Endothelial cell of umbilical vein (primary cell): ENCODE data around the gene RTN4R. TPM values are rescaled to one million over a fixed set of nuclear protein-coding genes. Genes with fewer than 3 reads are reported as not detected.

Experiments used
- BruUV-seq: library from RNA; stranded (reverse); fragments of 400-500 nt; replicated peaks from 2 replicates; lab custom pipeline; 2021; lab: Mats Ljungman, UMichigan
- CTCF ChIA-PET: fragments of 300-600, 350-600 bp; sonication (Branson Sonifier 250); formaldehyde crosslinking; loops from one replicate; lab custom pipeline; 2021; ENCODE audit warnings: antibody characterized with exemption, inconsistent platforms; lab: Charles Lee
- POLR2A ChIA-PET: fragments of 300-600, 350-600 bp; sonication (Branson Sonifier 250); formaldehyde crosslinking; loops from one replicate; lab custom pipeline; 2021; ENCODE audit warnings: antibody characterized with exemption, inconsistent platforms; lab: Charles Lee
- DNase-seq: peaks from one replicate; pipeline ENCODE4 v3.0.0-alpha.2; 2011; ENCODE audit warnings: low read depth, low spot score
- FAIRE-seq: peaks from 2 replicates; lab custom pipeline; 2011; peaks lifted over from hg19 to GRCh38; lab: Jason Lieb, UNC
- H2AFZ ChIP-seq: 2 replicates; pipeline ENCODE4 v1.6.0; 2012; ENCODE audit warnings: low read depth, low read length, control low read depth, inconsistent platforms
- H3K27ac ChIP-seq: 2 replicates; pipeline ENCODE4 v1.5.1; 2011; ENCODE audit warnings: low read depth, mild to moderate bottlenecking, control low read depth, low read length, moderate library complexity; ENCODE audit not compliant: insufficient read depth
- H3K27me3 ChIP-seq, 2 experiments: 2 replicates each; pipeline versions ENCODE4 v1.6.0 to v1.6.1; 2011; ENCODE audit warnings: low read length in 2 of 2, mixed read lengths in 1 of 2; ENCODE audit not compliant: control insufficient read depth in 2 of 2, insufficient read depth in 2 of 2
- H3K36me3 ChIP-seq, 2 experiments: 2 replicates in 1 of 2; 3 replicates in 1 of 2; pipeline ENCODE4 v1.5.1; 2011; ENCODE audit warnings: low read length in 2 of 2, mild to moderate bottlenecking in 1 of 2, moderate library complexity in 1 of 2; ENCODE audit not compliant: control insufficient read depth in 2 of 2, insufficient read depth in 2 of 2; ENCODE audit errors: extremely low read depth in 1 of 2
- H3K4me1 ChIP-seq: 3 replicates; pipeline ENCODE4 v1.5.1; 2011; ENCODE audit warnings: mild to moderate bottlenecking, low read length; ENCODE audit not compliant: control insufficient read depth, insufficient read depth; ENCODE audit errors: extremely low read depth
- H3K4me2 ChIP-seq: 2 replicates; pipeline ENCODE4 v1.6.1; 2011; ENCODE audit warnings: low read length, control low read depth, mixed read lengths; ENCODE audit not compliant: insufficient read depth
- H3K4me3 ChIP-seq, 3 experiments: fragments of 200-600 bp in 1 of 3; sonication (generic), shearing (Covaris generic) in 1 of 3; replicated peaks in 1 of 3; 2 replicates each; pipeline ENCODE4 v1.5.1; 2011 to 2016; ENCODE audit warnings: control low read depth in 3 of 3, low read length in 3 of 3, mild to moderate bottlenecking in 2 of 3, inconsistent platforms in 1 of 3, low read depth in 1 of 3, moderate library complexity in 1 of 3; ENCODE audit not compliant: insufficient read depth in 1 of 3
- H3K79me2 ChIP-seq: 2 replicates; pipeline ENCODE4 v1.6.0; 2012; ENCODE audit warnings: low read length, inconsistent platforms; ENCODE audit not compliant: control insufficient read depth, insufficient read depth
- H3K9ac ChIP-seq: replicated peaks from 2 replicates; pipeline ENCODE3; 2011; ENCODE audit warnings: low read length, control low read depth; ENCODE audit not compliant: insufficient read depth; ENCODE audit errors: extremely low read depth
- H3K9me1 ChIP-seq: replicated peaks from 3 replicates; pipeline ENCODE4 v1.6.0; 2011; ENCODE audit warnings: mild to moderate bottlenecking, low read length; ENCODE audit not compliant: control insufficient read depth, insufficient read depth; ENCODE audit errors: extremely low read depth
- H3K9me3 ChIP-seq: replicated peaks from 2 replicates; pipeline ENCODE4 v1.5.1; 2012; ENCODE audit warnings: low read length, inconsistent platforms; ENCODE audit not compliant: control insufficient read depth, insufficient read depth
- H4K20me1 ChIP-seq: replicated peaks from 2 replicates; pipeline ENCODE3; 2011; ENCODE audit warnings: mild to moderate bottlenecking, low read length; ENCODE audit not compliant: control insufficient read depth, insufficient read depth; ENCODE audit errors: extremely low read depth
- CTCF ChIP-seq, 2 donors: IDR thresholded peaks; 1 replicate in 1 of 2; 2 replicates in 1 of 2; pipeline ENCODE4 v1.5.1; 2011; ENCODE audit warnings: low read length in 2 of 2, mild to moderate bottlenecking in 2 of 2, moderate library complexity in 2 of 2, control low read depth in 1 of 2, inconsistent platforms in 1 of 2, low read depth in 1 of 2; ENCODE audit not compliant: insufficient read depth in 1 of 2; ENCODE audit errors: extremely low read depth in 1 of 2
- EZH2 ChIP-seq: IDR thresholded peaks from 2 replicates; pipeline ENCODE4 v1.6.1; 2012; ENCODE audit warnings: borderline replicate concordance, low read depth, mild to moderate bottlenecking, moderate library complexity, low read length, inconsistent platforms; ENCODE audit not compliant: severe bottlenecking
- FOS ChIP-seq: IDR thresholded peaks from 2 replicates; pipeline ENCODE4 v1.6.1; 2011; ENCODE audit warnings: mild to moderate bottlenecking, low read length, moderate library complexity, borderline replicate concordance; ENCODE audit not compliant: insufficient read depth
- GATA2 ChIP-seq: IDR thresholded peaks from 2 replicates; pipeline ENCODE4 v1.7.0; 2011; ENCODE audit warnings: low read depth, mild to moderate bottlenecking, moderate library complexity, mixed read lengths, low read length; ENCODE audit not compliant: insufficient read length, insufficient read depth
- JUN ChIP-seq: IDR thresholded peaks from 2 replicates; pipeline ENCODE4 v1.6.1; 2011; ENCODE audit warnings: borderline replicate concordance, low read depth; ENCODE audit not compliant: insufficient read length, insufficient read depth
- MAX ChIP-seq: IDR thresholded peaks from 2 replicates; pipeline ENCODE4 v1.6.1; 2011; ENCODE audit not compliant: insufficient read depth, insufficient read length
- MYC ChIP-seq: IDR thresholded peaks from one replicate; pipeline ENCODE4 v1.6.1; 2011; ENCODE audit warnings: mild to moderate bottlenecking, low read depth, low read length
- POLR2A ChIP-seq: IDR thresholded peaks from 2 replicates; pipeline ENCODE4 v1.6.1; 2012; ENCODE audit warnings: low read depth, mild to moderate bottlenecking, control low read depth, low read length
- POLR2AphosphoS5 ChIP-seq: IDR thresholded peaks from 2 replicates; pipeline ENCODE4 v1.6.1; 2012; ENCODE audit warnings: low read depth, mild to moderate bottlenecking, control low read depth, low read length, moderate library complexity; ENCODE audit not compliant: insufficient read depth
- dilution Hi-C: fragments of 300-500 bp; cut with MboI; formaldehyde crosslinking; loops from one replicate; pipeline ENCODE4 v1.15.0; 2019; ENCODE audit warnings: low sequenced_read_pairs; ENCODE audit not compliant: extremely low pct_ligation_motif_present
- intact Hi-C: fragments of 100-400 bp; cut with micrococcal nuclease; formaldehyde crosslinking; loops from one replicate; pipeline ENCODE4 v1.10.0; 2022
- polyA plus RNA-seq, 4 experiments: library from polyadenylated mRNA; depleted of rRNA in 3 of 4; stranded (reverse) in 3 of 4; unstranded in 1 of 4; fragments of >200 nt; gene quantifications; 2 replicates each; pipeline versions ENCODE4 v1.2.1 to v1.2.3, GENCODE V29; 2011 to 2012; ENCODE audit warnings: missing spikeins in 1 of 4
- total RNA-seq: library from RNA; stranded (reverse); gene quantifications from 2 replicates; pipeline ENCODE4 v1.2.3, GENCODE V29; 2021

The RTN4R gene
- total and polyA plus RNA-seq, 2 donors (not counting 3 experiments of a cell fraction or from before 2014, with no cell fraction given) = 1.2 to 2.2 TPM

- no peak overlapping the region for H3K4me3 ChIP-seq
- no peaks in the 10 kb centered on the region for H3K79me2 ChIP-seq
- H3K4me2 ChIP-seq = no peak overlapping the region
- no peak for FAIRE-seq
- no peaks in the 10 kb centered on the region for H3K9me3 ChIP-seq
- intact Hi-C loops (no loop called here), dilution Hi-C loops (no loop called here)
- no peak overlapping the region for H2AFZ ChIP-seq
- H3K27ac ChIP-seq = no peak overlapping the region
- H3K9ac ChIP-seq = no peak overlapping the region
- no peaks in the 10 kb centered on the region for H3K9me1 ChIP-seq
- POLR2A ChIA-PET = no interaction called here
- H3K27me3 ChIP-seq = no peaks in the 10 kb centered on the region
- TF ChIP-seq GATA2 = no peak
- no peak for TF ChIP-seq JUN
- TF ChIP-seq CTCF (IDR thresholded peaks at IDR 0.05; ENCODE audit: extremely low read depth in 1 of 2, insufficient read depth in 1 of 2, low read depth in 1 of 2, low read length in 2 of 2) = no peak
- no peak for TF ChIP-seq MAX
- no peak for TF ChIP-seq MYC
- TF ChIP-seq EZH2 = no peak
- no peak for TF ChIP-seq POLR2A
- no peak for TF ChIP-seq FOS
- TF ChIP-seq POLR2AphosphoS5 = no peak
- H3K36me3 ChIP-seq = no peaks in the 10 kb centered on the region
- CTCF ChIA-PET = interaction anchor here (4.2 kb wide), 1 partner anchor 115 kb away, joined by 24 read pairs; no protein-coding TSS in a partner anchor
- no peaks in the 10 kb centered on the region for H4K20me1 ChIP-seq
- no peaks in the 10 kb centered on the region for H3K4me1 ChIP-seq
- no TSS peak for BruUV-seq
- DNase-seq = no peak
Observed at GRCh38 chr22:20272174-20272573, 4.1 kb upstream of the RTN4R start.
